CD8-positive, alpha-beta memory T cell (primary cell): ENCODE data around the gene CDC6. TPM values are rescaled to one million over a fixed set of nuclear protein-coding genes. Genes with fewer than 3 reads are reported as not detected.
A peak's percentile ranks its signal among the peaks of the same experiment; 100 is the strongest.

Source experiments
- CTCF ChIA-PET: fragments of 350-600 bp; sonication (Branson Sonifier 250); formaldehyde crosslinking; loops from one replicate; lab custom pipeline; 2021; ENCODE audit warnings: antibody characterized with exemption; lab: Charles Lee
- POLR2A ChIA-PET: fragments of 350-600 bp; sonication (Branson Sonifier 250); formaldehyde crosslinking; loops from one replicate; lab custom pipeline; 2021; ENCODE audit warnings: antibody characterized with exemption; lab: Charles Lee
- DNase-seq, 5 donors: peaks; one replicate each; pipeline versions ENCODE4 v3.0.0 to v3.0.0-alpha.2; 2020 to 2022; ENCODE audit warnings: mixed read lengths in 1 of 5
- H3K27ac ChIP-seq: one replicate; pipeline ENCODE4 v1.7.0; 2013; ENCODE audit warnings: low read depth, mild to moderate bottlenecking, low read length, moderate library complexity
- H3K27me3 ChIP-seq: 2 replicates; pipeline ENCODE4 v1.7.0; 2013; ENCODE audit warnings: low read length, mild to moderate bottlenecking; ENCODE audit not compliant: insufficient read depth, poor library complexity, severe bottlenecking
- H3K36me3 ChIP-seq: 2 replicates; pipeline ENCODE4 v1.7.0; 2013; ENCODE audit warnings: mild to moderate bottlenecking, low read length, moderate library complexity; ENCODE audit not compliant: insufficient read depth
- H3K4me1 ChIP-seq: 2 replicates; pipeline ENCODE4 v1.7.0; 2013; ENCODE audit warnings: mild to moderate bottlenecking, low read length, moderate library complexity; ENCODE audit not compliant: insufficient read depth
- H3K4me3 ChIP-seq: 2 replicates; pipeline ENCODE4 v1.7.0; 2013; ENCODE audit warnings: mild to moderate bottlenecking, low read length
- H3K9me3 ChIP-seq: 2 replicates; pipeline ENCODE4 v1.7.0; 2013; ENCODE audit warnings: mild to moderate bottlenecking, low read length
- H3K27ac Mint-ChIP-seq, 8 donors: one replicate each; pipeline ENCODE4 v1.8.0; 2020 to 2021; ENCODE audit warnings: mixed read lengths in 8 of 8, mild to moderate bottlenecking in 6 of 8, inconsistent platforms in 3 of 8, moderate library complexity in 3 of 8
- H3K27me3 Mint-ChIP-seq, 2 donors: one replicate each; pipeline ENCODE4 v1.8.0; 2020 to 2021; ENCODE audit warnings: mixed read lengths in 2 of 2, mild to moderate bottlenecking in 1 of 2, moderate library complexity in 1 of 2
- H3K36me3 Mint-ChIP-seq, 3 donors: one replicate each; pipeline ENCODE4 v1.8.0; 2020 to 2021; ENCODE audit warnings: mixed read lengths in 3 of 3, inconsistent platforms in 1 of 3, mild to moderate bottlenecking in 1 of 3
- H3K4me1 Mint-ChIP-seq, 3 donors: one replicate each; pipeline ENCODE4 v1.8.0; 2020 to 2021; ENCODE audit warnings: mixed read lengths in 3 of 3, inconsistent platforms in 1 of 3, mild to moderate bottlenecking in 1 of 3
- H3K4me3 Mint-ChIP-seq, 7 donors: one replicate each; pipeline ENCODE4 v1.8.0; 2020 to 2021; ENCODE audit warnings: mixed read lengths in 7 of 7, mild to moderate bottlenecking in 6 of 7, moderate library complexity in 4 of 7, inconsistent platforms in 2 of 7
- H3K9me3 Mint-ChIP-seq, 5 donors: one replicate each; pipeline ENCODE4 v1.8.0; 2020 to 2022; ENCODE audit warnings: mixed read lengths in 5 of 5, mild to moderate bottlenecking in 3 of 5, moderate library complexity in 2 of 5, inconsistent platforms in 1 of 5
- polyA plus RNA-seq: library from polyadenylated mRNA; unstranded; fragments of 300-500 nt; fragmentation: Illumina TruSeq; gene quantifications from one replicate; pipeline ENCODE4 v1.2.3, GENCODE V29; 2021
- total RNA-seq, 2 experiments: library from RNA; stranded (reverse); gene quantifications; one replicate each; pipeline ENCODE4 v1.2.3, GENCODE V29; 2021

CDC6 gene
- total and polyA plus RNA-seq, 3 experiments from 2014 or later: 0.49 to 110 (median 107) TPM

GRCh38 chr17:40340880-40341807 is 53.5 kb downstream of the CDC6 start:
- POLR2A ChIA-PET: interaction anchor here (0.6 to 2.2 kb wide), 4 partner anchors 15 to 23 kb away, joined by 3 to 17 read pairs (median 5); no protein-coding TSS in a partner anchor
- peak; percentile 86 to 94 (median 88) for DNase-seq
- peak overlapping the region; percentile 92 to 98 (median 97) for H3K27ac Mint-ChIP-seq
- peaks cover 66 to 84% (median 73%) of the 10 kb centered on the region in 3 donors for H3K4me1 Mint-ChIP-seq
- peak overlapping the region; percentile 60 to 92 (median 83) for H3K4me3 Mint-ChIP-seq
- Histone ChIP-seq H3K4me3 (peak overlapping the region; percentile 37), H3K27ac (peak overlapping the region; percentile 67), H3K27me3 (no peaks in the 10 kb centered on the region), H3K9me3 (no peaks in the 10 kb centered on the region), H3K36me3 (no peaks in the 10 kb centered on the region), H3K4me1 (peaks cover 66% of the 10 kb centered on the region)
- no peaks in the 10 kb centered on the region for H3K9me3 Mint-ChIP-seq
- peaks cover 4 to 26% (median 8%) of the 10 kb centered on the region in 3 donors for H3K36me3 Mint-ChIP-seq
- no peaks in the 10 kb centered on the region for H3K27me3 Mint-ChIP-seq
- CTCF ChIA-PET: interaction anchor here (0.7 to 2.6 kb wide), 14 partner anchors 10 to 51 kb away, joined by 3 to 41 read pairs (median 6); partner anchors contain the start of gene RARA

DNA sequence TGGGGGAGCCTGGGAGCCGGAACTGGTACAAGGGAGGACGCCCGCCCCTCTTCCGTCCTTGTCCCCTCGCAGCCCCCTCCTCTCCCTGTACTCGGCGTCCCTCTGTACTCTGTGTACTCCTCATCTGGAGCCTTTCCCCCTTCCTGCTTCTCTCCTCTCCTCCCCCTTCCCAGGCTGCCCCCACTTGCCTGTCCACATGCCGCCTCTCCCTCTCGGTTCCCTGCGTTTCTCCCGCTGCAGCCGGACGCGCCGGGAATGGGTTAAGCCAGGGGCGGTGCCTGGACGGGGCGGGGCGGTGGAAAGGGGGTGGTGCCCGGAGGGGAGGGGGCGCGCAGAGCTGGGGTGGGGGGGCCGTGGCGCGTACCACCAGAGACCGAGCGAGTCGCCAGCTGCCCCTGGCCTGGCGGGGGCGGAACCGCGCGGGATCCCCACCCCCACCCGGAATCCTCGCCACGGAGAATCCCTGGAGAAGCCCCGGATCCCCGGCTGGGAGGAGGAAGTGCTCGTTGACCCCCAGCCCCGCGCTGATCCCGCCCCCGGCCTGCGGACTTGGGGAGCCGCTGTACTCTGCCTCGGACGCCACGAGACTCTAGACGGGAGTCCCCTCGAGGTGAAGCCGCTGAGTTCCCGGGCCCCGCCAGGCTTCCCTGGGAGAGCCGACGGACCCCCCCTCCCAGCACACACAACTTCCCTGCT is 54.3 kb downstream of the CDC6 start:
- Mint-ChIP-seq H3K4me3 (peak overlapping the region; percentile 66 to 92 (median 83)), H3K4me1 (peaks cover 71 to 89% (median 78%) of the 10 kb centered on the region in 3 donors), H3K27me3 (no peaks in the 10 kb centered on the region), H3K36me3 (peaks cover 4 to 27% (median 8%) of the 10 kb centered on the region in 3 donors), H3K9me3 (no peaks in the 10 kb centered on the region), H3K27ac (peak overlapping the region in 7 of 8 donors; percentile 84 to 98 (median 96))
- H3K9me3 ChIP-seq: no peaks in the 10 kb centered on the region
- no peaks in the 10 kb centered on the region for H3K36me3 ChIP-seq
- peak overlapping the region; percentile 67 for H3K27ac ChIP-seq
- peak overlapping the region; percentile 37 for H3K4me3 ChIP-seq
- H3K4me1 ChIP-seq: peaks cover 73% of the 10 kb centered on the region
- peak in 1 of 5 donors; percentile 59 for DNase-seq
- H3K27me3 ChIP-seq: no peaks in the 10 kb centered on the region
- CTCF ChIA-PET: interaction anchor here (0.6 to 2.6 kb wide), 8 partner anchors 13 to 42 kb away, joined by 3 to 41 read pairs (median 8); partner anchors contain the start of gene RARA
- POLR2A ChIA-PET: interaction anchor here (1.2 to 2.2 kb wide), 3 partner anchors 18 to 24 kb away, joined by 4 to 17 read pairs (median 6); no protein-coding TSS in a partner anchor

GRCh38 chr17:40342504-40343218 is 55.0 kb downstream of the CDC6 start:
- H3K27me3 ChIP-seq: no peaks in the 10 kb centered on the region
- Mint-ChIP-seq H3K4me1 (peaks cover 71 to 89% (median 78%) of the 10 kb centered on the region in 3 donors), H3K27me3 (no peaks in the 10 kb centered on the region), H3K27ac (peak overlapping the region; percentile 34 to 98 (median 90)), H3K9me3 (no peaks in the 10 kb centered on the region), H3K36me3 (peaks cover 4 to 25% (median 8%) of the 10 kb centered on the region in 3 donors), H3K4me3 (peak overlapping the region; percentile 61 to 83 (median 73))
- CTCF ChIA-PET: interaction anchor here (0.6 to 2.1 kb wide), 3 partner anchors 15 to 43 kb away, joined by 3 to 8 read pairs (median 4); no protein-coding TSS in a partner anchor
- H3K36me3 ChIP-seq: no peaks in the 10 kb centered on the region
- H3K27ac ChIP-seq: peak overlapping the region; percentile 16
- H3K4me1 ChIP-seq: peaks cover 73% of the 10 kb centered on the region
- H3K9me3 ChIP-seq: no peaks in the 10 kb centered on the region
- H3K4me3 ChIP-seq: no peak overlapping the region
- DNase-seq: no peak
- POLR2A ChIA-PET: no interaction called here

DNA sequence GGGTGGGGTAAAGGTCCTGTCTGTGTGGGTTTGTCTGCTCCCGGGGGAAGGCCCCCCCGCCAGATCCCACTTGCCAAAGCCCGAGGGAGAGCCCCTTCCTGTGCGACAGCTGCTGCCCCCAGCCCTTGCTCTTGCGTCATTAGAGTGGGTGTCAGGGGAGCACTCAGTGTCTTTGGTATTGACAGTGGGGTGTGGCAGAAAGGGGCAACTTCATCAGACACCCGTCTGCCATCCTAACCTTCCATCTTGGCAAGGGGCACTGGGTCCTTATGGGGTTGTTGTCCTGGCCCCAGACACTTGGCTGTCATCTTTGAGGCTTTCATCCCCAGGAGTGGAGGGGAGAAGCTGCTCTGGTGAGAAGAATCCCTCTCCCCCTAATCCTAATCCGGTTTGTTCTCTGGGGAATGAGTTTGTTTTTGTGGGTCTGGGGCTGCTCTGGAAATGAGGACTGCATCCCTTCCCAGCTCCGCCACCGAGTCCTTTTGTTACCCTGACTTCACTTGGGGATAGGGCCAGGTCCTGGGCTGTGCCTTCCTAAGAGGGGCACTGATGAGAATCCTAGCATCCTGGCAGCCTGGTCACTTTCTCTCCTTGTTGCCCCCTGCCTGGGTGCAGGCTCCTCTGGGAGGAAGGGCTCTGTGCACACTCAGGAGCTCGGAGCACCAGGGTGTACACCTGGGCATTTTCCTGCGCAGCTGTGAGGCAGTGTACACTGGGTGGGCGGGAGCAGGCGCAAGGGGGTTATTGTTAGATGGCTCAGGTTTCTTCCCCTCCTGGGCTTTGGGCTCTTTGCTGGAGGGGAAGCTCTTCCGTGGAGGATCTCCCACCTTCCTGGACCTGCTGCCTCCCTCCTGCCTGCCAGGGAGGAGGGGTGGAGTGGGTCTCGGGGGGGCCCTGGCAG is 55.8 kb downstream of the CDC6 start:
- CTCF ChIA-PET: interaction anchor here (0.9 to 3.2 kb wide), 4 partner anchors 11 to 190 kb away, joined by 3 to 21 read pairs (median 4); no protein-coding TSS in a partner anchor
- Histone ChIP-seq H3K27me3 (no peaks in the 10 kb centered on the region), H3K27ac (peak overlapping the region; percentile 16), H3K36me3 (no peaks in the 10 kb centered on the region), H3K4me1 (peaks cover 72% of the 10 kb centered on the region), H3K9me3 (no peaks in the 10 kb centered on the region), H3K4me3 (no peak overlapping the region)
- POLR2A ChIA-PET: interaction anchor here (1.1 to 1.2 kb wide), 2 partner anchors 19 to 21 kb away, joined by 3 to 8 read pairs; no protein-coding TSS in a partner anchor
- Mint-ChIP-seq H3K4me3 (peak overlapping the region; percentile 61 to 83 (median 73)), H3K36me3 (peaks cover 4 to 24% (median 8%) of the 10 kb centered on the region in 3 donors), H3K4me1 (peaks cover 73 to 89% (median 78%) of the 10 kb centered on the region in 3 donors), H3K27me3 (no peaks in the 10 kb centered on the region), H3K9me3 (no peaks in the 10 kb centered on the region), H3K27ac (peak overlapping the region; percentile 34 to 98 (median 91))
- DNase-seq: peak in 1 of 5 donors; percentile 49

DNA sequence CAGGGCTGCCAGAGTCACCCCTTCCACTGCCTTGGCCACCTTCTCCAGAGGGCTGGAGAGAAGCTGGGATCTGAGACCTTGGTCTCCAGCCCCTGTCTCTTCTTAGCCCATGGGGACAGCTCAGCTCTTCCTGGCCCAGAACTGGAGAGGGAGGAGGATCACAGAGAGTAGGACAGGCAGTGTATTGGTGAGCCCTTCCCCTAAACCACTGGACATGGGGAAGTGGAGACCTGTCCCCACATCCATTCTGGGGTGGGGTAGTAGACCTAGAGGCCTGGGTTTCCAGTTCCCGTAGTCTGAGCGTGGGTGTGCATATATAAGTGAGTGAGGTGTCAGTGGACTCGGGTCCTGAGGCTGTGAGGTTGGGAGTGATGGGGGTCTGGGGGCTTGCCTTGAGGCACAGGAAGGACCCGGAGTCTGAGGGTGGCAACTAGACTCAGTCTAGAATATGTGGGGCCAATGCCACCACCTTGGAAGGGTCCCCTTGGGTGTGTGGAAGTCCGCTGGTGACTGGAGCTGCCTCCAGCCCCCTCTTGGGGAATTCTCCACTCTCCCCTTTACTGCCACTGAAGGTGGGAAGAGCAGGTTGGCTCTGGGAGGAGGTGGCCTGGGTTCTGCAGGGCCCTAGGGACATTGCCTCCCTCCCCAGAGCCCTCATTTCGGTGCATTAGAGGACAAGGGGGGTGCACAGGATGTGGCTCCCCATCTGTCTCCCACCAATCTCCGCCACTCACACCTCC is 56.9 kb downstream of the CDC6 start:
- peaks cover 71% of the 10 kb centered on the region for H3K4me1 ChIP-seq

More for the DNA sequence above, 56.9 kb downstream of the CDC6 start:
- Mint-ChIP-seq H3K27me3 (no peaks in the 10 kb centered on the region), H3K27ac (peak overlapping the region; percentile 84 to 98 (median 95)), H3K4me1 (peaks cover 74 to 89% (median 76%) of the 10 kb centered on the region in 3 donors), H3K36me3 (peaks cover 1 to 30% (median 8%) of the 10 kb centered on the region in 3 donors), H3K4me3 (peak overlapping the region; percentile 46 to 89 (median 78)), H3K9me3 (no peaks in the 10 kb centered on the region)
- Histone ChIP-seq H3K36me3 (peaks cover 8% of the 10 kb centered on the region), H3K27ac (peak overlapping the region; percentile 57), H3K9me3 (no peaks in the 10 kb centered on the region), H3K4me3 (peak overlapping the region; percentile 49), H3K27me3 (no peaks in the 10 kb centered on the region)
- ChIA-PET CTCF (interaction anchor here (0.5 to 3.2 kb wide), 9 partner anchors 10 to 195 kb away, joined by 3 to 21 read pairs (median 3); no protein-coding TSS in a partner anchor), POLR2A (interaction anchor here (1.0 to 1.2 kb wide), 3 partner anchors 21 to 29 kb away, joined by 3 to 8 read pairs (median 3); no protein-coding TSS in a partner anchor)
- peak in 3 of 5 donors; percentile 40 to 58 (median 48) for DNase-seq
